Osteoblast (primary cell): ENCODE measurements around the gene STARD3. TPM values are rescaled to one million over a fixed set of nuclear protein-coding genes. Genes with fewer than 3 reads are reported as not detected.

Source experiments
- DNase-seq: peaks from one replicate; pipeline ENCODE4 v3.0.0; 2011; ENCODE audit warnings: low spot score, mixed read lengths; ENCODE audit not compliant: insufficient read length; ENCODE audit errors: missing footprints
- H2AFZ ChIP-seq: 2 replicates; pipeline ENCODE4 v1.6.0; 2011; ENCODE audit warnings: mild to moderate bottlenecking, low read length
- H3K27ac ChIP-seq: 2 replicates; pipeline ENCODE4 v1.5.1; 2011; ENCODE audit warnings: mild to moderate bottlenecking, low read depth, low read length, moderate library complexity
- H3K27me3 ChIP-seq: 2 replicates; pipeline ENCODE4 v1.6.0; 2012; ENCODE audit warnings: mild to moderate bottlenecking, control low read depth, inconsistent platforms, low read length, moderate library complexity; ENCODE audit not compliant: insufficient read depth
- H3K36me3 ChIP-seq: 2 replicates; pipeline ENCODE4 v1.5.1; 2011; ENCODE audit warnings: mild to moderate bottlenecking, low read length, control low read depth, moderate library complexity; ENCODE audit not compliant: insufficient read depth
- H3K4me1 ChIP-seq: 2 replicates; pipeline ENCODE4 v1.5.1; 2011; ENCODE audit warnings: mild to moderate bottlenecking, low read length, control low read depth, moderate library complexity; ENCODE audit not compliant: insufficient read depth
- H3K4me2 ChIP-seq: 2 replicates; pipeline ENCODE4 v1.6.0; 2011; ENCODE audit warnings: mild to moderate bottlenecking, low read length; ENCODE audit not compliant: insufficient read depth
- H3K4me3 ChIP-seq: fragments of 200-600 bp; sonication (generic); 3 replicates; pipeline ENCODE4 v1.5.1; 2012; ENCODE audit warnings: mild to moderate bottlenecking, low read length, inconsistent platforms; ENCODE audit not compliant: insufficient read depth
- H3K79me2 ChIP-seq: 2 replicates; pipeline ENCODE4 v1.6.0; 2012; ENCODE audit warnings: mild to moderate bottlenecking, low read length, control low read depth, inconsistent platforms; ENCODE audit not compliant: insufficient read depth
- H3K9me3 ChIP-seq: 2 replicates; pipeline ENCODE4 v1.5.1; 2011; ENCODE audit warnings: low read depth, low read length, control low read depth
- H4K20me1 ChIP-seq: 2 replicates; pipeline ENCODE4 v1.6.0; 2012; ENCODE audit warnings: mild to moderate bottlenecking, low read length, control low read depth; ENCODE audit not compliant: insufficient read depth
- CTCF ChIP-seq: IDR thresholded peaks from 2 replicates; pipeline ENCODE4 v1.5.1; 2011; ENCODE audit warnings: mild to moderate bottlenecking, low read depth, low read length, moderate library complexity; ENCODE audit errors: extremely low read depth
- total RNA-seq: library from RNA; depleted of rRNA; stranded (reverse); fragments of >200 nt; gene quantifications from 2 replicates; pipeline ENCODE4 v1.2.3, GENCODE V29; 2012

STARD3 gene
- total RNA-seq, 1 donor, result 35.8 TPM

GRCh38 chr17:39674179-39674578, 37.2 kb downstream of the STARD3 start:
- Histone ChIP-seq H3K4me3 (no peak overlapping the region), H3K27me3 (peaks cover 29% of the 10 kb centered on the region), H4K20me1 (peaks cover 8% of the 10 kb centered on the region), H3K4me2 (no peak overlapping the region), H3K4me1 (no peaks in the 10 kb centered on the region), H3K79me2 (no peaks in the 10 kb centered on the region), H3K27ac (no peak overlapping the region), H3K36me3 (no peaks in the 10 kb centered on the region), H2AFZ (no peak overlapping the region), H3K9me3 (no peaks in the 10 kb centered on the region)
- DNase-seq, result no peak
- TF ChIP-seq CTCF, result no peak

DNA sequence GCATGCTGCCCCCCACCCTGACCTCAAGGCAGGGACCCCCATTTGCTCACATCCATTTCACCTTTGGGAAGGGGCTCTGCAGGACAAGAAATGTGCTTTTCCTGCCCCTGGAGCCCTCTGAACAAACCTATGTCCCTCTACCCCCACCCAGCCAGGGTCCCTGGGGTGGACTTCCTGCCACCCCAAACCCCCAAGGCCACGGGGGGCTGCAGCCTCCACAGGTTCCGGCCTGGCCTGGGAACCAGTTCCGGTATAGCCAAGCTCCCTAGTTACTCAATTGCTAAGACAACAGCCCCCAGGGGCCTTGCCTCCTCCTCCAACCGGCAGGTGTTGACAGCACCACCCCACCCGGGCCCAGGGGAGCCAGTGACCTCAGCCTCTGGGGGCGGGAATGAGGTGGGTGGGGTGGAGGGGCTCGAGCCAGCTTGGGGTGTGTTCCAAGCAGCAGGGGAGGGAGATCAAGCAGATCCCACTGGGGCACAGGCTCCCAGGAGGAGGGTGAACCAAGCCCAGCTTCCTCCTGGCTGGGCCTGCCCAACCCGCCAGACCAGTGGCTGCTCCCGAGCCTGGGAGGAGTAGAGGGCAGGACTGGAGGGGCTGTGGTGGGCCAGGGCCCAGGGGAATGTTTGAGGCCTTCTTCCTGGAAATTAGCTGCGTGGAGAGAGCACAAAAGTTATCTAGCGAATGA, 37.9 kb downstream of the STARD3 start:
- Histone ChIP-seq H3K4me1 (no peaks in the 10 kb centered on the region), H3K36me3 (no peaks in the 10 kb centered on the region), H3K4me2 (no peak overlapping the region), H3K27me3 (peaks cover 23% of the 10 kb centered on the region), H3K9me3 (no peaks in the 10 kb centered on the region), H2AFZ (no peak overlapping the region), H3K4me3 (no peak overlapping the region), H4K20me1 (peaks cover 8% of the 10 kb centered on the region), H3K79me2 (no peaks in the 10 kb centered on the region), H3K27ac (no peak overlapping the region)
- no peak for TF ChIP-seq CTCF
- peak; percentile 81 for DNase-seq

- Histone ChIP-seq H3K79me2 (no peaks in the 10 kb centered on the region), H3K4me3 (no peak overlapping the region), H3K27me3 (peaks cover 16% of the 10 kb centered on the region), H4K20me1 (peaks cover 8% of the 10 kb centered on the region), H3K27ac (no peak overlapping the region), H3K36me3 (no peaks in the 10 kb centered on the region), H3K4me1 (no peaks in the 10 kb centered on the region), H3K9me3 (no peaks in the 10 kb centered on the region), H3K4me2 (no peak overlapping the region), H2AFZ (no peak overlapping the region)
- TF ChIP-seq CTCF, result no peak
- DNase-seq, result no peak
These were observed 38.6 kb downstream of the STARD3 start for GRCh38 chr17:39675390-39676082.

- Histone ChIP-seq H3K4me1 (no peaks in the 10 kb centered on the region), H4K20me1 (peaks cover 8% of the 10 kb centered on the region), H3K4me3 (no peak overlapping the region), H3K79me2 (no peaks in the 10 kb centered on the region), H3K27ac (no peak overlapping the region), H3K27me3 (peaks cover 8% of the 10 kb centered on the region), H3K36me3 (no peaks in the 10 kb centered on the region), H3K9me3 (no peaks in the 10 kb centered on the region), H2AFZ (no peak overlapping the region), H3K4me2 (no peak overlapping the region)
- TF ChIP-seq CTCF, result no peak
- DNase-seq, result peak; percentile 81
These were observed 39.4 kb downstream of the STARD3 start for GRCh38 chr17:39676198-39676819.
